ENCODE measurements around the gene SMIM8.

- TF ChIP-seq CTCF (IDR thresholded peaks at IDR 0.05) (no peak), POLR2AphosphoS5 (IDR thresholded peaks at IDR 0.05) (no peak), POLR2A (IDR thresholded peaks at IDR 0.05) (no peak), EP300 (IDR thresholded peaks at IDR 0.05) (no peak)
Observed at GRCh38 chr6:87341158-87341557, 18.8 kb downstream of the SMIM8 start.
